Uterus (tissue), 2 donors: ENCODE results near the gene MBD4.

Source experiments
- CTCF ChIP-seq, 4 experiments: fragments of 200-600 bp in 2 of 4; fragments of 450-650 bp in 2 of 4; sonication (generic) in 2 of 4; IDR thresholded peaks; one replicate each; pipeline ENCODE4 v1.5.1; 2016 to 2019; ENCODE audit warnings: antibody characterized with exemption in 4 of 4, mild to moderate bottlenecking in 2 of 4, moderate library complexity in 1 of 4
- POLR2A ChIP-seq, 2 donors: fragments of 450-650 bp; IDR thresholded peaks; one replicate each; pipeline ENCODE4 v1.6.1; 2016; ENCODE audit warnings: antibody characterized with exemption in 2 of 2, mild to moderate bottlenecking in 1 of 2, moderate library complexity in 1 of 2

- no peak for TF ChIP-seq CTCF (IDR thresholded peaks at IDR 0.05)
- no peak for TF ChIP-seq POLR2A (IDR thresholded peaks at IDR 0.05)
Measured at GRCh38 chr3:129462361-129462968, 22.7 kb upstream of the MBD4 start.
